ENCODE measurements around the gene KIF11. TPM values are rescaled to one million over a fixed set of nuclear protein-coding genes. Genes with fewer than 3 reads are reported as not detected.

The KIF11 gene
- total and polyA plus RNA-seq, 2 of the 13 experiments (the other 11 are each of a cell fraction or from before 2014, with no cell fraction given): 8.7 to 38.4 TPM

DNA sequence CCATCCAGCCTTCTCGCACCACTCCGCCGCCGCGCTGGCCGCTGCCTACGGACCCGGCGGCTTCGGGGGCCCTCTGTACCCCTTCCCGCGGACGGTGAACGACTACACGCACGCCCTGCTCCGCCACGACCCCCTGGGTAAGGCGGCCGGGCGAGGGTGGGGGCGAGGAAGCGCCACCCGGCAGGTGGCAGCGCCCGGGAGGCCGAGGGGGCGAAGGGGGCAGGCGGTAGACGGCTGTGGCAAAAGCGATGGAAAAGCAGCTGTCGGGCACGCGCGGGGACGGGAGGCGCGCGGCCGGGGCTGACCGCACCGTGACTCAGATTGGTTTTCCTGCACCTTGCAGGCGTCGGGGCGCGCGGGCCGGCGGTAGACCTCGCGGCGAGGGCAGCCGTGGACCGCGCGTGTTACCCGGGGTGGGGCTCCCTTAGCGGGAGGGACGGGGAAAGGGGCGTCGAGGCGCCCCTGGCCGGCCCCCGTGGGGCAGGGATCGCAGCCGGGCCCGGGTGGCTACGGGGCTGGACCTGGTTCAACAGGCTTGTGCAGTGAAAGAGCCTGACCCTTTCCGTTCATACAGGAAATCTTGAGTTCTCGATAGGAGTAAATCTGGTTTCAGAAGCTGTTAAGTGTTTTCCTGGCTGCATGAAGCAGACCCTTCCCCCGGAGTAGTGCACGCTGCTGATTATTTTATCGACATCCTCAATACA is 97.4 kb downstream of the KIF11 start (continued):
- TF ChIP-seq ZNF839 (CRISPR knock-in tag; IDR thresholded peaks at IDR 0.05; ENCODE audit: borderline replicate concordance) (no peak), KMT2A (CRISPR knock-in tag; IDR thresholded peaks at IDR 0.05) (peak; percentile 63; the same call in 1 of the 2 replicates), ZNF44 (CRISPR knock-in tag; IDR thresholded peaks at IDR 0.05) (0 out of 2 replicates have a peak, but pooled peaks have one; percentile 70), ASH2L (IDR thresholded peaks at IDR 0.05; ENCODE audit: insufficient read length, low read depth, low read length) (peak; percentile 71), ZNF747 (CRISPR knock-in tag; IDR thresholded peaks at IDR 0.05; ENCODE audit: borderline replicate concordance) (peak; percentile 45; the same call in 1 of the 2 replicates), ZNF225 (CRISPR knock-in tag; IDR thresholded peaks at IDR 0.05) (peak; percentile 79), KDM2A (CRISPR knock-in tag; IDR thresholded peaks at IDR 0.05; ENCODE audit: borderline replicate concordance, low read depth) (no peak), NR1H2 (CRISPR knock-in tag; IDR thresholded peaks at IDR 0.05; ENCODE audit: borderline replicate concordance, low read depth) (0 out of 2 replicates have a peak, but pooled peaks have one; percentile 21), ZNF281 (CRISPR knock-in tag; IDR thresholded peaks at IDR 0.05; ENCODE audit: borderline replicate concordance) (no peak), ZNF136 (CRISPR knock-in tag; IDR thresholded peaks at IDR 0.05; ENCODE audit: low read depth) (peak; percentile 47; the same call in 1 of the 2 replicates), NR2F6 (IDR thresholded peaks at IDR 0.05) (no peak), NR2F6 (CRISPR knock-in tag; IDR thresholded peaks at IDR 0.05) (no peak), ZNF724P (CRISPR knock-in tag; IDR thresholded peaks at IDR 0.05; ENCODE audit: borderline replicate concordance) (peak; percentile 4; the same call in 1 of the 2 replicates), KAT2B (IDR thresholded peaks at IDR 0.05; ENCODE audit: borderline replicate concordance, low read depth, low read length) (no peak), CSRNP1 (CRISPR knock-in tag; IDR thresholded peaks at IDR 0.05) (no peak), ARHGAP35 (CRISPR knock-in tag; IDR thresholded peaks at IDR 0.05; ENCODE audit: borderline replicate concordance) (no peak; the same call in 1 of the 2 replicates), TAF1 (CRISPR knock-in tag; IDR thresholded peaks at IDR 0.05) (peak; percentile 9; the same call in 1 of the 2 replicates), ZNF619 (CRISPR knock-in tag; IDR thresholded peaks at IDR 0.05) (no peak; the same call in 1 of the 2 replicates), ZNF607 (CRISPR knock-in tag; IDR thresholded peaks at IDR 0.05; ENCODE audit: borderline replicate concordance) (peak; percentile 70), SP140L (CRISPR knock-in tag; IDR thresholded peaks at IDR 0.05; ENCODE audit: borderline replicate concordance) (0 out of 2 replicates have a peak, but pooled peaks have one; percentile 38), ZMAT3 (CRISPR knock-in tag; conservative IDR thresholded peaks at IDR 0.05) (0 out of 2 replicates have a peak, but pooled peaks have one; percentile 18), MYC (CRISPR knock-in tag; IDR thresholded peaks at IDR 0.05; ENCODE audit: borderline replicate concordance) (peak; percentile 18; the same call in 1 of the 2 replicates), ZSCAN31 (CRISPR knock-in tag; IDR thresholded peaks at IDR 0.05; ENCODE audit: low read depth) (0 out of 2 replicates have a peak, but pooled peaks have one; percentile 13), RFX5 (IDR thresholded peaks at IDR 0.05; ENCODE audit: low read depth, low read length) (no peak), HNRNPLL (IDR thresholded peaks at IDR 0.05; ENCODE audit: low read depth, low read length, poor library complexity, severe bottlenecking) (peak; percentile 24)

Data from HepG2 (cell line).